Activated B cell treated with CpG ODN at 0.5 μM for 24 hours (primary cell): ENCODE measurements around the gene CTDP1. TPM values are rescaled to one million over a fixed set of nuclear protein-coding genes. Genes with fewer than 3 reads are reported as not detected.
A peak's percentile ranks its signal among the peaks of the same experiment; 100 is the strongest.

Experiments used
- ATAC-seq: fragments of 200-7000 bp; cut with Tn5 transposase; one replicate; pipeline ENCODE4 v1.10.0; 2021; ENCODE audit warnings: low read depth, mild to moderate bottlenecking, moderate library complexity
- CTCF ChIA-PET: fragments of 350-600 bp; sonication (Branson Sonifier 250); formaldehyde crosslinking; loops from one replicate; lab custom pipeline; 2021; ENCODE audit warnings: antibody characterized with exemption; lab: Charles Lee
- POLR2A ChIA-PET: fragments of 350-600 bp; sonication (Branson Sonifier 250); formaldehyde crosslinking; loops from one replicate; lab custom pipeline; 2021; ENCODE audit warnings: antibody characterized with exemption; lab: Charles Lee
- DNase-seq: peaks from one replicate; pipeline ENCODE4 v3.0.0; 2022
- H3K27ac Mint-ChIP-seq: one replicate; pipeline ENCODE4 v1.8.0; 2020; ENCODE audit warnings: mixed read lengths
- H3K27me3 Mint-ChIP-seq: one replicate; pipeline ENCODE4 v1.8.0; 2021; ENCODE audit warnings: mixed read lengths
- H3K36me3 Mint-ChIP-seq: one replicate; pipeline ENCODE4 v1.8.0; 2021; ENCODE audit warnings: low read depth, mixed read lengths
- H3K4me1 Mint-ChIP-seq: one replicate; pipeline ENCODE4 v1.8.0; 2021; ENCODE audit warnings: mixed read lengths
- H3K4me3 Mint-ChIP-seq: one replicate; pipeline ENCODE4 v1.8.0; 2020; ENCODE audit warnings: mild to moderate bottlenecking, mixed read lengths
- H3K9me3 Mint-ChIP-seq: one replicate; pipeline ENCODE4 v1.8.0; 2020; ENCODE audit warnings: mixed read lengths
- CTCF ChIP-seq: fragments of 200-600 bp; IDR thresholded peaks from one replicate; pipeline ENCODE4 v1.8.0; 2022; ENCODE audit warnings: antibody characterized with exemption, mild to moderate bottlenecking
- intact Hi-C: fragments of 100-400 bp; cut with micrococcal nuclease; formaldehyde crosslinking; loops from one replicate; pipeline ENCODE4 v1.15.1; 2024
- total RNA-seq: library from RNA; stranded (reverse); gene quantifications from 2 replicates; pipeline ENCODE4 v1.2.3, GENCODE V29; 2022

The CTDP1 gene
- total RNA-seq, result 28.1 and 33.8 TPM in 2 replicates

GRCh38 chr18:79679552-79680099, at the start of gene CTDP1:
Gene CTDP1 (plus strand): TSS chr18:79679803. CDS start chr18:79679948, 145 bp downstream.
- Mint-ChIP-seq H3K36me3 (peaks cover 16% of the 10 kb centered on the region), H3K27me3 (no peaks in the 10 kb centered on the region), H3K4me1 (peaks cover 47% of the 10 kb centered on the region), H3K9me3 (no peaks in the 10 kb centered on the region), H3K27ac (peak within 1 kb of the TSS; percentile 98), H3K4me3 (peak within 1 kb of the TSS; percentile 97)
- no peak for TF ChIP-seq CTCF
- ATAC-seq (peak; percentile 56), DNase-seq (peak; percentile 91)
- ChIA-PET POLR2A (interaction anchor here (0.9 to 1.4 kb wide), 9 partner anchors 55 to 612 kb away, joined by 3 to 11 read pairs (median 4); partner anchors contain the start of gene RBFA), CTCF (no interaction called here)
- intact Hi-C loops, result loop anchor here (1.0 to 2.0 kb wide), 13 partner anchors 35 to 610 kb away; partner anchors contain the start of genes ADNP2, ATP9B, NFATC1 and RBFA

GRCh38 chr18:79630281-79631095, 49.1 kb upstream of the CTDP1 start:
- intact Hi-C loops, result no loop called here
- H3K27ac Mint-ChIP-seq, result no peak overlapping the region
- no peak for TF ChIP-seq CTCF
- DNase-seq, result no peak
- POLR2A ChIA-PET, result no interaction called here
- no peak for ATAC-seq
- H3K4me3 Mint-ChIP-seq, result no peak overlapping the region
- peaks cover 5% of the 10 kb centered on the region for H3K9me3 Mint-ChIP-seq
- no peaks in the 10 kb centered on the region for H3K36me3 Mint-ChIP-seq
- H3K27me3 Mint-ChIP-seq, result no peaks in the 10 kb centered on the region
- H3K4me1 Mint-ChIP-seq, result peaks cover 33% of the 10 kb centered on the region
- CTCF ChIA-PET, result no interaction called here

GRCh38 chr18:79631096-79631507, 48.5 kb upstream of the CTDP1 start:
- intact Hi-C loops, result no loop called here
- Mint-ChIP-seq H3K4me1 (peaks cover 27% of the 10 kb centered on the region), H3K27me3 (no peaks in the 10 kb centered on the region), H3K9me3 (peaks cover 5% of the 10 kb centered on the region), H3K27ac (no peak overlapping the region), H3K4me3 (no peak overlapping the region), H3K36me3 (no peaks in the 10 kb centered on the region)
- POLR2A ChIA-PET, result no interaction called here
- no peak for TF ChIP-seq CTCF
- CTCF ChIA-PET, result no interaction called here
- DNase-seq, result no peak
- ATAC-seq, result no peak

GRCh38 chr18:79631761-79632446, 47.7 kb upstream of the CTDP1 start:
- ATAC-seq (no peak), DNase-seq (no peak)
- H3K9me3 Mint-ChIP-seq, result peaks cover 5% of the 10 kb centered on the region
- no peaks in the 10 kb centered on the region for H3K27me3 Mint-ChIP-seq
- intact Hi-C loops, result no loop called here
- H3K36me3 Mint-ChIP-seq, result no peaks in the 10 kb centered on the region
- TF ChIP-seq CTCF, result no peak
- no peak overlapping the region for H3K27ac Mint-ChIP-seq
- H3K4me3 Mint-ChIP-seq, result no peak overlapping the region
- ChIA-PET POLR2A (no interaction called here), CTCF (no interaction called here)
- H3K4me1 Mint-ChIP-seq, result peaks cover 19% of the 10 kb centered on the region

- no peak for DNase-seq
- no peak for ATAC-seq
- Mint-ChIP-seq H3K9me3 (peaks cover 5% of the 10 kb centered on the region), H3K27me3 (no peaks in the 10 kb centered on the region), H3K36me3 (no peaks in the 10 kb centered on the region), H3K4me1 (peaks cover 16% of the 10 kb centered on the region), H3K4me3 (no peak overlapping the region), H3K27ac (no peak overlapping the region)
- CTCF ChIA-PET, result no interaction called here
- POLR2A ChIA-PET, result no interaction called here
- intact Hi-C loops, result no loop called here
- TF ChIP-seq CTCF, result no peak
Observed at GRCh38 chr18:79632765-79633164, 46.8 kb upstream of the CTDP1 start.
